NT2/D1 (cell line): ENCODE results near the gene FOXD4.
"Not testable (repeated sequence)": the region's sequence is repeated elsewhere in the genome, so short reads cannot be mapped to it uniquely, and the experiment has no call there.

Experiments
- YY1 ChIP-seq: IDR thresholded peaks from 2 replicates; pipeline ENCODE4 v1.6.1; 2011; ENCODE audit not compliant: insufficient read length, insufficient read depth
- ZNF274 ChIP-seq: IDR thresholded peaks from 2 replicates; pipeline ENCODE4 v1.6.1; 2011; ENCODE audit warnings: mild to moderate bottlenecking, low read depth, low read length

- TF ChIP-seq YY1, ZNF274: not testable (repeated sequence)
Observed at GRCh38 chr9:99867-100266, 18.4 kb downstream of the FOXD4 start.
